Activated T-cell treated with anti-CD3 and anti-CD28 coated beads for 4 hours (primary cell): ENCODE results near the gene MYH11.

Experiments used
- DNase-seq: peaks from one replicate; pipeline ENCODE4 v3.0.0-alpha.2; 2020

Gene MYH11

GRCh38 chr16:15653227-15653626 is 203.6 kb downstream of the MYH11 start:
- DNase-seq = no peak
